ENCODE measurements around the gene TUBB3. TPM values are rescaled to one million over a fixed set of nuclear protein-coding genes. Genes with fewer than 3 reads are reported as not detected.

Gene TUBB3
- total and polyA plus RNA-seq, 9 of the 15 experiments (the other 6 are each of a cell fraction or from before 2014, with no cell fraction given), result 0.18 to 12.5 (median 5.0) TPM

DNA sequence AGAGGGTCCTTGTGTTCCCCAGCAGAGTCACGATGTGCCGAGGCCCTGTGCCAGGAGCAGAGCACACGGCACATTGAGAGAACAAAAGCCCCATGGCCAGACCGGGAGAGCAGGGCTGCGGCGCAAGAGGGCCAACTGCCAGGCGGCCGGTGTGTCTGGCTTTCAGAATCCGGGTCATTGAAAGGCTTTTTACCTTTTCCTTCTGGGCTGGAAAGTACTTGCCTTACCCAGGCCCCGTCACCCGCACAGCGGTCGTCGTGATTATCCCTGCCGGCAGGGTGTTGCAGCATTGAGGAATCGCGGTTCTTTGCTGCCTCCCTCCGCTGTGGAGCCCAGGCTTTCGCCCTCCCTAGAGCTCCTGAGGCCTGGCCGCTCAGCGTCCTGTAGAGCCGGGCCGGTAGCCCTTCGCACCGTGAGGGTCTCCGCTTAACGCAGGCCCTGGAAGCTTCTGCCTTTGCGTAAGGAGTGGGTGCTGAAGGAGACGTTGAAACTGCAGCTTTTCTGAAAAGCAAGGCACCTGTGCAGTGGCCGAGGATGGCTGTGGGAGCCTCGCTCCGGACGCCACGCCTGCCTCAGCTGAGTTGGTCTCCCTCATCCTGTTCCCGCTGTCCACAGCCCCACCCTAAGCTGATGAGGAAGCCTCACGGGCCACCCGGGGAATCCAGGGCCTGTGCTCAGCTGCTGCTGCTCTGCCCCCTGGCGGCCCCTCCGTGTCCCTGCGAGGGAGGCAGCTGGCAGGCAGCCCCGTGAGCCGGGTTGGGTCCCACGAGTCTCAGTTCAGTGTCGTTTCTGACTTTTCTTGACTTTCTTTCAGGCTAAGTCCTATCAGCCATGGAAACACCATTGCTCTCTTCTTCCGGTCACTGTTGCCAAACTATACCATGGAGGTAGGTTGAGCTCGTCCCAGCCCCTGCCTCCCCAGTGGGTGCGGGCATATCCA lies 13.1 kb upstream of the TUBB3 start (continued):
- TF ChIP-seq VEZF1 (CRISPR knock-in tag; IDR thresholded peaks at IDR 0.05) (peak; percentile 27; the same call in 1 of the 2 replicates), CREM (IDR thresholded peaks at IDR 0.05; ENCODE audit: low read depth) (peak; percentile 46), CREB1 (IDR thresholded peaks at IDR 0.05) (peak; percentile 47), CREB1 (CRISPR knock-in tag; IDR thresholded peaks at IDR 0.05) (peak; percentile 47; the same call in 1 of the 2 replicates), SRF (CRISPR knock-in tag; IDR thresholded peaks at IDR 0.05) (peak in 1 of 2 experiments; percentile 26; a peak in 1 of 4 replicates), EHMT2 (IDR thresholded peaks at IDR 0.05) (no peak), KLF13 (tag; IDR thresholded peaks at IDR 0.05; ENCODE audit: borderline replicate concordance, low read depth) (no peak), NFIC (IDR thresholded peaks at IDR 0.05) (peak; percentile 52), ARID4B (CRISPR knock-in tag; IDR thresholded peaks at IDR 0.05) (0 out of 2 replicates have a peak, but pooled peaks have one; percentile 28), YY1 (IDR thresholded peaks at IDR 0.05; ENCODE audit: borderline replicate concordance in 1 of 3, control insufficient read depth in 1 of 3, extremely low read depth in 1 of 3, insufficient read depth in 3 of 3, insufficient read length in 1 of 3, insufficient replicate concordance in 2 of 3, low read depth in 1 of 3, low read length in 2 of 3) (peak in 1 of 3 experiments; percentile 14), ZNF431 (CRISPR knock-in tag; IDR thresholded peaks at IDR 0.05) (no peak), SP1 (CRISPR knock-in tag; IDR thresholded peaks at IDR 0.05) (peak; percentile 60; the same call in 1 of the 2 replicates), CTBP1 (IDR thresholded peaks at IDR 0.05; ENCODE audit: borderline replicate concordance) (peak; percentile 78), POLR2AphosphoS5 (IDR thresholded peaks at IDR 0.05; ENCODE audit: control insufficient read depth, insufficient read depth, low read depth, low read length) (peak; percentile 42; the same call in 1 of the 2 replicates)
- TF ChIP-seq, protein P1, sequence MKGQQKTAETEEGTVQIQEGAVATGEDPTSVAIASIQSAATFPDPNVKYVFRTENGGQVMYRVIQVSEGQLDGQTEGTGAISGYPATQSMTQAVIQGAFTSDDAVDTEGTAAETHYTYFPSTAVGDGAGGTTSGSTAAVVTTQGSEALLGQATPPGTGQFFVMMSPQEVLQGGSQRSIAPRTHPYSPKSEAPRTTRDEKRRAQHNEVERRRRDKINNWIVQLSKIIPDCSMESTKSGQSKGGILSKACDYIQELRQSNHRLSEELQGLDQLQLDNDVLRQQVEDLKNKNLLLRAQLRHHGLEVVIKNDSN (CRISPR knock-in tag; IDR thresholded peaks at IDR 0.05), result 0 out of 2 replicates have a peak, but pooled peaks have one; percentile 19
- TF ChIP-seq, protein P2, sequence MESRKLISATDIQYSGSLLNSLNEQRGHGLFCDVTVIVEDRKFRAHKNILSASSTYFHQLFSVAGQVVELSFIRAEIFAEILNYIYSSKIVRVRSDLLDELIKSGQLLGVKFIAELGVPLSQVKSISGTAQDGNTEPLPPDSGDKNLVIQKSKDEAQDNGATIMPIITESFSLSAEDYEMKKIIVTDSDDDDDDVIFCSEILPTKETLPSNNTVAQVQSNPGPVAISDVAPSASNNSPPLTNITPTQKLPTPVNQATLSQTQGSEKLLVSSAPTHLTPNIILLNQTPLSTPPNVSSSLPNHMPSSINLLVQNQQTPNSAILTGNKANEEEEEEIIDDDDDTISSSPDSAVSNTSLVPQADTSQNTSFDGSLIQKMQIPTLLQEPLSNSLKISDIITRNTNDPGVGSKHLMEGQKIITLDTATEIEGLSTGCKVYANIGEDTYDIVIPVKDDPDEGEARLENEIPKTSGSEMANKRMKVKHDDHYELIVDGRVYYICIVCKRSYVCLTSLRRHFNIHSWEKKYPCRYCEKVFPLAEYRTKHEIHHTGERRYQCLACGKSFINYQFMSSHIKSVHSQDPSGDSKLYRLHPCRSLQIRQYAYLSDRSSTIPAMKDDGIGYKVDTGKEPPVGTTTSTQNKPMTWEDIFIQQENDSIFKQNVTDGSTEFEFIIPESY (CRISPR knock-in tag; IDR thresholded peaks at IDR 0.05), result peak; percentile 42; the same call in 1 of the 2 replicates

Data from K562 (cell line).